HL-60 (cell line): ENCODE data around the gene KSR2.

Source experiments
- DNase-seq, 2 experiments: peaks; one replicate each; pipeline ENCODE4 v3.0.0-alpha.2; 2010 to 2020; ENCODE audit warnings: low read depth in 1 of 2, low spot score in 1 of 2
- H3K27ac ChIP-seq: fragments of 250-450 bp; sonication (Bioruptor Pico); replicated peaks from 2 replicates; pipeline ENCODE4 v1.5.1; 2020; ENCODE audit warnings: mild to moderate bottlenecking, moderate library complexity
- H3K27me3 ChIP-seq: fragments of 250-450 bp; sonication (Bioruptor Pico); 2 replicates; pipeline ENCODE4 v1.5.1; 2021; ENCODE audit warnings: mild to moderate bottlenecking, moderate library complexity; ENCODE audit not compliant: insufficient read depth, poor library complexity, severe bottlenecking
- H3K4me3 ChIP-seq: replicated peaks from 2 replicates; pipeline ENCODE4 v1.5.1; 2011; ENCODE audit warnings: mild to moderate bottlenecking, control low read depth, low read length; ENCODE audit not compliant: insufficient read depth
- CTCF ChIP-seq: IDR thresholded peaks from one replicate; pipeline ENCODE4 v1.5.1; 2011; ENCODE audit warnings: low read length, control low read depth, inconsistent platforms; ENCODE audit not compliant: insufficient read depth
- GABPA ChIP-seq: IDR thresholded peaks from 2 replicates; pipeline ENCODE4 v1.6.1; 2012; ENCODE audit warnings: low read depth
- POLR2AphosphoS5 ChIP-seq: IDR thresholded peaks from 2 replicates; pipeline ENCODE4 v1.6.1; 2012; ENCODE audit warnings: low read depth
- REST ChIP-seq: IDR thresholded peaks from 2 replicates; pipeline ENCODE4 v1.6.1; 2012; ENCODE audit warnings: low read depth; ENCODE audit not compliant: insufficient replicate concordance
- SPI1 ChIP-seq: IDR thresholded peaks from 2 replicates; pipeline ENCODE4 v1.6.1; 2012; ENCODE audit warnings: low read depth, mild to moderate bottlenecking, borderline replicate concordance

KSR2 gene

GRCh38 chr12:117790948-117791347 is 177.8 kb downstream of the KSR2 start:
- no peak for DNase-seq

GRCh38 chr12:117790198-117790597 is 178.6 kb downstream of the KSR2 start:
- H3K4me3 ChIP-seq: no peak overlapping the region
- H3K27ac ChIP-seq: no peak overlapping the region
- TF ChIP-seq GABPA (no peak), REST (no peak), CTCF (no peak), SPI1 (no peak), POLR2AphosphoS5 (no peak)
- DNase-seq: no peak
- H3K27me3 ChIP-seq: no peaks in the 10 kb centered on the region

More at GRCh38 chr12:117790948-117791347, 177.8 kb downstream of the KSR2 start:
- H3K4me3 ChIP-seq: no peak overlapping the region
- no peak overlapping the region for H3K27ac ChIP-seq
- no peaks in the 10 kb centered on the region for H3K27me3 ChIP-seq
- TF ChIP-seq SPI1 (no peak), REST (no peak), GABPA (no peak), CTCF (no peak), POLR2AphosphoS5 (no peak)

GRCh38 chr12:117789195-117789912 is 179.4 kb downstream of the KSR2 start:
- DNase-seq: no peak
- no peak overlapping the region for H3K4me3 ChIP-seq
- no peaks in the 10 kb centered on the region for H3K27me3 ChIP-seq
- TF ChIP-seq GABPA (no peak), CTCF (no peak), REST (no peak), SPI1 (no peak), POLR2AphosphoS5 (no peak)
- H3K27ac ChIP-seq: no peak overlapping the region
